Measurements from ENCODE around the gene APOL6. TPM values are rescaled to one million over a fixed set of nuclear protein-coding genes. Genes with fewer than 3 reads are reported as not detected.

Gene APOL6
- total and polyA plus RNA-seq, 9 of the 15 experiments (the other 6 are each of a cell fraction or from before 2014, with no cell fraction given): 0.29 to 1.2 (median 0.70) TPM

GRCh38 chr22:35648066-35649025 lies at the start of gene APOL6 (continued):
- TF ChIP-seq POLR3A (IDR thresholded peaks at IDR 0.05; ENCODE audit: borderline replicate concordance, extremely low read depth, insufficient read depth, insufficient read length): no peak
- no peak for TF ChIP-seq ZNF609 (CRISPR knock-in tag; IDR thresholded peaks at IDR 0.05; ENCODE audit: borderline replicate concordance)
- TF ChIP-seq ZFX (CRISPR knock-in tag; IDR thresholded peaks at IDR 0.05): peak; percentile 30; the same call in 1 of the 2 replicates
- no peak for TF ChIP-seq ZMIZ1 (IDR thresholded peaks at IDR 0.05; ENCODE audit: low read depth in 2 of 2, low read length in 2 of 2)
- TF ChIP-seq L3MBTL2 (IDR thresholded peaks at IDR 0.05): peak; percentile 56
- TF ChIP-seq POLR2AphosphoS5 (IDR thresholded peaks at IDR 0.05; ENCODE audit: control insufficient read depth, insufficient read depth, low read depth, low read length): no peak
- TF ChIP-seq GTF2F1 (IDR thresholded peaks at IDR 0.05; ENCODE audit: low read depth, low read length): no peak
- no peak for TF ChIP-seq ZNF175 (CRISPR knock-in tag; IDR thresholded peaks at IDR 0.05; ENCODE audit: low read depth)
- no peak for TF ChIP-seq KDM2B (CRISPR knock-in tag; IDR thresholded peaks at IDR 0.05)
- no peak for TF ChIP-seq TFAM (CRISPR knock-in tag; conservative IDR thresholded peaks at IDR 0.05)
- TF ChIP-seq EGR1 (conservative IDR thresholded peaks at IDR 0.05): no peak
- peak; percentile 21; the same call in 1 of the 2 replicates for TF ChIP-seq JUND (IDR thresholded peaks at IDR 0.05; ENCODE audit: borderline replicate concordance, low read depth, low read length)
- peak; percentile 14; the same call in 1 of the 3 replicates for TF ChIP-seq JUND (tag; IDR thresholded peaks at IDR 0.05; ENCODE audit: borderline replicate concordance, low read depth, low read length)
- no peak for TF ChIP-seq CREB3 (tag; conservative IDR thresholded peaks at IDR 0.05; ENCODE audit: low read depth)
- no peak for TF ChIP-seq ZNF76 (CRISPR knock-in tag; IDR thresholded peaks at IDR 0.05; ENCODE audit: borderline replicate concordance)
- TF ChIP-seq ZNF3 (CRISPR knock-in tag; IDR thresholded peaks at IDR 0.05): no peak
